Heart left ventricle (tissue), 16 donors: ENCODE measurements around the gene UGT1A7. TPM values are rescaled to one million over a fixed set of nuclear protein-coding genes. Genes with fewer than 3 reads are reported as not detected.
"Not testable (repeated sequence)": the region's sequence is repeated elsewhere in the genome, so short reads cannot be mapped to it uniquely, and the experiment has no call there.

Experiments used
- ATAC-seq, 4 donors: fragments of 200-7000 bp; cut with Tn5 transposase; one replicate each; pipeline ENCODE4 v1.9.1; 2020 to 2022; ENCODE audit warnings: moderate library complexity in 4 of 4, mild to moderate bottlenecking in 3 of 4, moderate number of reproducible peaks in 1 of 4
- DNase-seq, 5 donors: peaks; one replicate each; pipeline ENCODE4 v3.0.0-alpha.2; 2020
- H3K27ac ChIP-seq, 12 donors: fragments of 200-600 bp; sonication (generic) in 4 of 12; one replicate each; pipeline versions ENCODE4 v1.5.0 to v1.8.0; 2016 to 2022; ENCODE audit warnings: mild to moderate bottlenecking in 2 of 12
- H3K27me3 ChIP-seq, 9 donors: fragments of 200-600 bp; sonication (generic) in 2 of 9; one replicate each; pipeline versions ENCODE4 v1.5.1 to v1.8.0; 2016 to 2022; ENCODE audit warnings: mild to moderate bottlenecking in 3 of 9
- H3K36me3 ChIP-seq, 9 donors: fragments of 200-600 bp; sonication (generic) in 2 of 9; one replicate each; pipeline versions ENCODE4 v1.5.0 to v1.8.0; 2018 to 2022; ENCODE audit warnings: mild to moderate bottlenecking in 2 of 9
- H3K4me1 ChIP-seq, 12 donors: fragments of 200-600 bp; sonication (generic) in 4 of 12; one replicate each; pipeline versions ENCODE4 v1.5.0 to v1.8.0; 2016 to 2022; ENCODE audit warnings: mild to moderate bottlenecking in 3 of 12
- H3K4me3 ChIP-seq, 12 donors: fragments of 200-600 bp; sonication (generic) in 4 of 12; one replicate each; pipeline versions ENCODE4 v1.5.0 to v1.8.0; 2017 to 2022; ENCODE audit warnings: mild to moderate bottlenecking in 9 of 12, moderate library complexity in 4 of 12
- H3K9me3 ChIP-seq, 12 donors: fragments of 200-600 bp; sonication (generic) in 4 of 12; one replicate each; pipeline versions ENCODE4 v1.5.0 to v1.8.0; 2016 to 2022; ENCODE audit warnings: mild to moderate bottlenecking in 1 of 12
- CTCF ChIP-seq, 12 donors: fragments of 200-600 bp; sonication (generic) in 4 of 12; IDR thresholded peaks; one replicate each; pipeline versions ENCODE4 v1.5.0 to v1.8.0; 2018 to 2022; ENCODE audit warnings: antibody characterized with exemption in 12 of 12, mild to moderate bottlenecking in 5 of 12
- POLR2A ChIP-seq, 2 donors: fragments of 450-650 bp; IDR thresholded peaks; one replicate each; pipeline ENCODE4 v1.6.1; 2017; ENCODE audit warnings: antibody characterized with exemption in 2 of 2, mild to moderate bottlenecking in 2 of 2, moderate library complexity in 2 of 2
- WGBS, 4 donors: extraction: QIAGEN DNeasy Blood & Tissue Kit in 2 of 4; methylation state at CpG; one replicate each; pipeline versions ENCODE4 v1.1.5 to v1.1.7; 2013 to 2018; 5-methylcytosine and 5-hydroxymethylcytosine counted together
- intact Hi-C, 10 donors: fragments of 100-400 bp; cut with DNase I; formaldehyde crosslinking; loops; one replicate each; pipeline versions ENCODE4 v1.11.1 to v1.14.2; 2022
- polyA plus RNA-seq, 2 donors: library from polyadenylated mRNA; stranded (reverse); fragments of 200-250 nt; gene quantifications; one replicate each; pipeline ENCODE4 v1.2.3, GENCODE V29; 2013
- total RNA-seq, 9 donors: library from RNA; depleted of rRNA in 2 of 9; stranded (reverse); fragments of >200 nt in 2 of 9; fragmentation: NEBNext Ultra II Directional in 3 of 9; extraction: Animal tissue kit (Norgen Biotek cat#: 25700) in 3 of 9; gene quantifications; one replicate each; pipeline versions ENCODE4 v1.1.0 to v1.2.4, GENCODE V29; 2016 to 2023
- donor health status: ischemic (EF 13 %, LVEDD 7.1; RV severe dilation, severe dysfunction).
- donor health status: healthy with polysubstance abuse.
- donor health status: DM: no; HTN: yes; CAD: no.
- donor health status: DM: no; HTN: no; CAD: no.
- donor health status: ischemic (EF 25% LVEDD 6.9; RV normal size, moderate dysfunction).
- donor health status: ischemic (EF 25% LVEDD 5.7; RV mildly dilated, moderate dysfunction).
- donor health status: healthy.
- donor health status: DM: yes; HTN: yes; CAD: no.
- donor health status: ischemic (EF 35%, LVEDD 5.7; RV mildly dilated, moderate dysfunction).
- donor health status: nonischemic (EF 11% LVEDD 7.7; RV severe dilation, severe dysfunction).
- donor health status: DM: yes; HTN: yes; CAD: no.
- donor health status: PGD.
- donor health status: ischemic (EF 29% LVEDD 5.4; RV normal size, mild dysfunction).
- donor health status: nonischemic (EF 23%, LVEDD 6.1; RV moderate dilation, normal function).

Gene UGT1A7
- total and polyA plus RNA-seq, 11 donors: not detected

GRCh38 chr2:233655043-233655442 lies 26.7 kb upstream of the UGT1A7 start:
- H3K4me1 ChIP-seq: no peaks in the 10 kb centered on the region
- no peaks in the 10 kb centered on the region for H3K36me3 ChIP-seq
- peaks cover 0 to 8% (median 0%) of the 10 kb centered on the region in 9 donors for H3K27me3 ChIP-seq
- ATAC-seq: no peak
- H3K27ac ChIP-seq: no peak overlapping the region
- no peak for TF ChIP-seq POLR2A (IDR thresholded peaks at IDR 0.05)
- no peaks in the 10 kb centered on the region for H3K9me3 ChIP-seq
- DNase-seq: no peak
- WGBS, 4 donors: 13 to 53% (median 30%) methylated on average over 1 of the region's 1 CpG
- intact Hi-C loops: no loop called here
- H3K4me3 ChIP-seq: no peak overlapping the region

GRCh38 chr2:233655943-233656342 lies 25.8 kb upstream of the UGT1A7 start:
- H3K36me3 ChIP-seq, H3K4me1 ChIP-seq, H3K27ac ChIP-seq, DNase-seq, intact Hi-C loops, ATAC-seq, H3K4me3 ChIP-seq, H3K27me3 ChIP-seq, H3K9me3 ChIP-seq: not testable (repeated sequence)
- WGBS, 4 donors: 88 to 98% (median 94%) methylated on average over 3 of the region's 3 CpGs

GRCh38 chr2:233656443-233656842 lies 25.3 kb upstream of the UGT1A7 start:
- Histone ChIP-seq H3K27me3 (peaks cover 0 to 8% (median 0%) of the 10 kb centered on the region in 9 donors), H3K4me3 (no peak overlapping the region), H3K9me3 (peaks cover 0 to 9% (median 0%) of the 10 kb centered on the region in 12 donors), H3K36me3 (no peaks in the 10 kb centered on the region), H3K4me1 (no peaks in the 10 kb centered on the region), H3K27ac (no peak overlapping the region)
- no peak for ATAC-seq
- no peak for DNase-seq
- TF ChIP-seq POLR2A (IDR thresholded peaks at IDR 0.05) (no peak), CTCF (IDR thresholded peaks at IDR 0.05) (no peak)
- 81 to 90% (median 88%) methylated on average over 10 of the region's 10 CpGs for WGBS, 4 donors
- intact Hi-C loops: no loop called here

- TF ChIP-seq POLR2A (IDR thresholded peaks at IDR 0.05) (no peak), CTCF (IDR thresholded peaks at IDR 0.05) (no peak)
- no peak overlapping the region for H3K27ac ChIP-seq
- intact Hi-C loops: no loop called here
- peaks cover 0 to 9% (median 0%) of the 10 kb centered on the region in 12 donors for H3K9me3 ChIP-seq
- no peak overlapping the region for H3K4me3 ChIP-seq
- H3K4me1 ChIP-seq: no peaks in the 10 kb centered on the region
- H3K27me3 ChIP-seq: peaks cover 0 to 2% (median 0%) of the 10 kb centered on the region in 9 donors
- DNase-seq: no peak
- ATAC-seq: no peak
- H3K36me3 ChIP-seq: no peaks in the 10 kb centered on the region
These were observed 23.1 kb upstream of the UGT1A7 start for GRCh38 chr2:233658610-233659009.

GRCh38 chr2:233663911-233664310 lies 17.8 kb upstream of the UGT1A7 start:
- no peaks in the 10 kb centered on the region for H3K4me1 ChIP-seq
- H3K9me3 ChIP-seq: peaks cover 0 to 11% (median 0%) of the 10 kb centered on the region in 12 donors
- H3K27me3 ChIP-seq: peaks cover 0 to 5% (median 0%) of the 10 kb centered on the region in 9 donors
- no peak overlapping the region for H3K4me3 ChIP-seq
- TF ChIP-seq POLR2A (IDR thresholded peaks at IDR 0.05) (no peak), CTCF (IDR thresholded peaks at IDR 0.05) (no peak)
- ATAC-seq (no peak), DNase-seq (no peak)
- H3K27ac ChIP-seq: no peak overlapping the region
- H3K36me3 ChIP-seq: no peaks in the 10 kb centered on the region
- intact Hi-C loops: no loop called here
- WGBS, 4 donors: 18 to 45% (median 33%) methylated on average over 1 of the region's 1 CpG
